ENCODE measurements around the gene PMPCA.

DNA sequence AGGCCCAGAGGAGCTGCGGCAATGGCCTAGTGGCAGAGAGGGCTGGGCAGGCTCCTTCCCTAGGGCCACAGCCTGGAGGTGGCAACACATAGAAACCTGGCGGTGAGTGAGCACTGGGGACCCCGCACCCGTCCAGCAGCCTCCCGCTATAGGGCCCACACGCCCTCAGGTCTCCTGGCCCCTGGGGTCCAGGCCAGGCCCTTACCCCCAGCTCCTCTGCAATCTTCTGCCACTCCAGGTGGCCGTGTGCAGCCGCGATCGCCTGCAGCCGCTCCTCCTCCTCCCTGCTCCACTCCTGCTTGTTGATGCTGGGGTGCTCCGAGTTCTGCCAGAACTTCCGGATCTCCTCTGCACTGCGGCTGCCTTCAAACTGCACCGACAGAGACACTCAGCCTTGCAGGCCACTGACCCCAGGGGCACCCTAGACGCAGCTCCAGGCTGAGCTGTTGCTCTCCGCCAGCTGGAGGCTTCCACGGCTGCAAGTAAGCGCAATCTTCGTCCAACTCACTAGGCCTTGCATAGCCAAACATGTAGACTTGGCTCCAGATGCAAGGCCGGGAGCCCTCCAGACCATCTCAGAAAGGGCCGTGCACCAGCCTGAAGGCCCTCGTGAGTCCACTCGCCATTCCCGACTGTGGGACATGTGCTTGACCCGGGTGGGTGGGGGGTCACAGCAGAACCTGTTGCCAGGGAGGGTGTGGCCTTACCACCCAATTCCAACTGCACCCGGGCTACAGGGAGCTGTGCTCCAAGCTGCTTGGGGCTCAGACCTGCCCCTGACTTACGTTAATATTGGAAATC lies 18.5 kb upstream of the PMPCA start:
- TF ChIP-seq POLR2A (IDR thresholded peaks at IDR 0.05): no peak
- TF ChIP-seq, protein P1, sequence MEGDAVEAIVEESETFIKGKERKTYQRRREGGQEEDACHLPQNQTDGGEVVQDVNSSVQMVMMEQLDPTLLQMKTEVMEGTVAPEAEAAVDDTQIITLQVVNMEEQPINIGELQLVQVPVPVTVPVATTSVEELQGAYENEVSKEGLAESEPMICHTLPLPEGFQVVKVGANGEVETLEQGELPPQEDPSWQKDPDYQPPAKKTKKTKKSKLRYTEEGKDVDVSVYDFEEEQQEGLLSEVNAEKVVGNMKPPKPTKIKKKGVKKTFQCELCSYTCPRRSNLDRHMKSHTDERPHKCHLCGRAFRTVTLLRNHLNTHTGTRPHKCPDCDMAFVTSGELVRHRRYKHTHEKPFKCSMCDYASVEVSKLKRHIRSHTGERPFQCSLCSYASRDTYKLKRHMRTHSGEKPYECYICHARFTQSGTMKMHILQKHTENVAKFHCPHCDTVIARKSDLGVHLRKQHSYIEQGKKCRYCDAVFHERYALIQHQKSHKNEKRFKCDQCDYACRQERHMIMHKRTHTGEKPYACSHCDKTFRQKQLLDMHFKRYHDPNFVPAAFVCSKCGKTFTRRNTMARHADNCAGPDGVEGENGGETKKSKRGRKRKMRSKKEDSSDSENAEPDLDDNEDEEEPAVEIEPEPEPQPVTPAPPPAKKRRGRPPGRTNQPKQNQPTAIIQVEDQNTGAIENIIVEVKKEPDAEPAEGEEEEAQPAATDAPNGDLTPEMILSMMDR (IDR thresholded peaks at IDR 0.05): no peak
